LNCaP clone FGC (cell line): Measurements from ENCODE around the gene HCN4.

Source experiments
- DNase-seq: peaks from one replicate; pipeline ENCODE4 v3.0.0-alpha.2; 2011; ENCODE audit warnings: low read depth
- H3K4me3 ChIP-seq: 2 replicates; pipeline ENCODE4 v1.5.1; 2011; ENCODE audit warnings: mild to moderate bottlenecking, low read depth, low read length, control low read depth
- TF ChIP-seq, protein P1 (sequence below): IDR thresholded peaks from 2 replicates; pipeline ENCODE4 v1.5.1; 2012; ENCODE audit warnings: mild to moderate bottlenecking; ENCODE audit not compliant: control insufficient read depth, insufficient read depth; ENCODE audit errors: extremely low read depth

Gene HCN4

DNA sequence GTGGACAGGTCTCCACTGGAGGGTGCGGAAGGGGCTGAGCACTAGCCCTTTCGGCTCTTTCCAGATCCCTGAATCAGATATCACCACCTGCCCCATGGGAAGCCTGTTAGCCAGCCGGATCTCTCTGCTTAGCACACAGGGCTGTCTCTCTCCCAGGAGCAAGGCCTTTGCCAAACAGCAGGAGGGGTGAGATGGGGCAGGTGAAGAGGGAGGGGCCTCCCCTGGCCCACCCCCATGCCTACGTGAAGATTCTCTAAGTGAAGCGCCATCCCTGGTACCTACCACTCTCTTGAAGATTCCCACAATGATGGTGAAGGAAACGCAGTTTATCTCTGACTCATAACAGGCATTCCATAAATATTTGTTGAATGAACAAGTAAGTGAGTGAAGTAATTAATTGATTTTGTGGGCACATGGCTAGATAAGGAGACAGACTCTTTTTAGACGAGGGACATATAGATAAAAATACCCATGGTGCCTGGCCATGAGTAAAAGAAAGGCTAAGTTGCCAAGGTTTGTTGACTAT, 19.6 kb upstream of the HCN4 start:
- DNase-seq: no peak
- H3K4me3 ChIP-seq: no peak overlapping the region

DNA sequence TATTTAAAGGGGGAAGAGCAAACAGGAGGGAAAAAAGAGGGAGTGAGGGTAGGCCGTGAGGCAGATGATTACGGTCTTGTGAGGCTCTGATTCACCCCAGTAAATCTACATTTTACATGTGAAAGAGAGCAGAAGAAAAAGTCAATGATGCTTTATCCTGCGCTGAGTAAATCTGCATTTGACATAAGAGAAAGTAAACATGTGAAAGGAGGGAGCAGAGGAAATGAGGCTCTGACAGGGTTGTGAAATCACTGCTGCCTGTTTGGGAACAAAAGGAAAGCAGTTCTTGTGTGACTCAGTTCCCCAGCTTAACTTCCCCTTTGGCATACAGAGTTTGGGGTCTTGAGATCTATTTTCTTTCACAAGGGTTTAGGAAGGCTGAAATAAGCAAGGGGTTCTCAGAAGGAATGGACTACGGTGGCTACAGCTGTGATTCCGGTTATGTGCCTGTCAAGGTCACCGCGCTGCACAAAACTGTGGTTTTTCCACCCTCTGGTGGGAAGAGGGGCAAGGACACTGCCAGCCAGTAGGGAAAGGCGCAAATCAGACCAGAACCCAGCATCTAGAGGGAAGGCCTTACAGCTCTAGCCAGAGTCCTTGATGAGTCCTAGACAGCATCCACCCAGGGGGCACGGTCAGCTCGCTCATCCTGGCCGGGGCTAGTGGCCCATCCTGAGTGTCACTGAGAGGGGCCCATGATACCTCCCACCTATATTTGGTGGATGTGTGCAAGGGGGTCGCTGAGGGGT, 18.9 kb upstream of the HCN4 start:
- TF ChIP-seq, protein P1, sequence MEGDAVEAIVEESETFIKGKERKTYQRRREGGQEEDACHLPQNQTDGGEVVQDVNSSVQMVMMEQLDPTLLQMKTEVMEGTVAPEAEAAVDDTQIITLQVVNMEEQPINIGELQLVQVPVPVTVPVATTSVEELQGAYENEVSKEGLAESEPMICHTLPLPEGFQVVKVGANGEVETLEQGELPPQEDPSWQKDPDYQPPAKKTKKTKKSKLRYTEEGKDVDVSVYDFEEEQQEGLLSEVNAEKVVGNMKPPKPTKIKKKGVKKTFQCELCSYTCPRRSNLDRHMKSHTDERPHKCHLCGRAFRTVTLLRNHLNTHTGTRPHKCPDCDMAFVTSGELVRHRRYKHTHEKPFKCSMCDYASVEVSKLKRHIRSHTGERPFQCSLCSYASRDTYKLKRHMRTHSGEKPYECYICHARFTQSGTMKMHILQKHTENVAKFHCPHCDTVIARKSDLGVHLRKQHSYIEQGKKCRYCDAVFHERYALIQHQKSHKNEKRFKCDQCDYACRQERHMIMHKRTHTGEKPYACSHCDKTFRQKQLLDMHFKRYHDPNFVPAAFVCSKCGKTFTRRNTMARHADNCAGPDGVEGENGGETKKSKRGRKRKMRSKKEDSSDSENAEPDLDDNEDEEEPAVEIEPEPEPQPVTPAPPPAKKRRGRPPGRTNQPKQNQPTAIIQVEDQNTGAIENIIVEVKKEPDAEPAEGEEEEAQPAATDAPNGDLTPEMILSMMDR: no peak
- H3K4me3 ChIP-seq: no peak overlapping the region
- DNase-seq: no peak

More for the DNA sequence above, 19.6 kb upstream of the HCN4 start:
- TF ChIP-seq, protein P1: no peak

DNA sequence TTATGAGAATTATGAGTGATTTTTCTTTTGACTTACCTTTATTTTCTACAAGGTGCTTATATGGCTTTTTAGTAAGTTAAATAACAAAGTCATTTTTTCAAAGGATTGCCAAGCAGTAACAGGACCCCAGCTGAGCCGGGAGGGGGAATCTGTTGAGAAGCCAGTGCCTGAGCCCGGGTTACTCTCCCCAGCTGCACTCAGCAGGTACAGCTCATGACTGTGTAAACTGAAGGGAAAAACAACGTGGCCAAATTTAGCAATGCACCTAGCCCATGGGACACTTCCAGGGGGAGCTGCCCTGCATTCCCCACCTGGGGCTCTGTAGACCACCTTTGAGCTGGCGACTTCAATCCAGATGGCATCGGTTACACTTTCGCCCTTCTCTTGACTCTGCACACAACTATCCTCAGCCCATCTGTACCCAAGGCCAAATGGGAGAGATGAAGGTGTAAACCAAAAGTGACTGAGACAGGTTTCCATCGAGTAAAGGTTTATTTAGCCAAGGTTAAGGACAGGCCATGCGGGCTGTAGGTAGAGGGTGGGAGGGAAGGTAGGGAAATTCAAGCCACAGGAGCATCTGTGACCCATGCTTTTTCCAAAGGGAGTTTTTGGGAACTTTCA, 18.2 kb upstream of the HCN4 start:
- no peak for DNase-seq
- TF ChIP-seq, protein P1: no peak
- H3K4me3 ChIP-seq: no peak overlapping the region

DNA sequence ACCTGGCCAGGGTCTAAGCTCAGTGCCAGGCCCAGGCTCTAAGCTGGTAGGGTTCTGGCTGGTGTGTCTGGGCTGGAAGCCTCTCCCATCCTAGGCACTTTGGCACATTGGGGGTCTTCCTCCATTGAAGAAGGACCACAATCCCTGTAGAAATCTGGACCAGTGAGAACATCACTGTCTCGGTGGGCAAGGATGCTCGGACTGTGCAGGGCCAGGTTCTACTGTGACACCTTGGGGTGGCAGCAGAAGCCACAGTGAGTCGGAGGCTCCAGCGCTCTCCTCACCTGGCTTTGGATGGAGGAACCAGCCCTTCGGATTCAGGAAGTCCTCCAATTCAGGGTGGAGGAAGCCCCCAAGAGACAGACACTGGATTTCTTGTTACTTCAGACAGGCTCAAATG, 17.5 kb upstream of the HCN4 start:
- no peak overlapping the region for H3K4me3 ChIP-seq
- TF ChIP-seq, protein P1: no peak
- DNase-seq: no peak

DNA sequence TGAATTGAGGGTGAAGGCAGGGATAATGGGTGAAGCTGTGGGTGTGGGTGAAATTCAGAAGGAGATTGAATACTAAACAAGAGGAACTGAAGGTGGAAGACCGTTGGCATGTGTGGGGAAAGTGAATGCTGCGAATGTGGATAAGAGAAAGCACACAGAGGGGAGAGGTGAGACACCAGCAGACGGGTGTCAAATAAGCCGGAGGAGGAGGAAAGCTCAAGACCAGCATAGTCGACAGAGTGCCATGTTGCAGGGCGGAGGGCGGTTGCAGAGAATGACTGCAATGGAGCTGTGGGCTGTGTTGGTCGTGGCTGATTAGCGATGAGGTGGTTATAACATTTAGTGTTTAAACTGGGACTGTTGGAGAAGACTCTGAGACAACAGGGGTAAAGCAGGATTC, 16.4 kb upstream of the HCN4 start:
- TF ChIP-seq, protein P1: no peak
- no peak overlapping the region for H3K4me3 ChIP-seq
- DNase-seq: no peak

DNA sequence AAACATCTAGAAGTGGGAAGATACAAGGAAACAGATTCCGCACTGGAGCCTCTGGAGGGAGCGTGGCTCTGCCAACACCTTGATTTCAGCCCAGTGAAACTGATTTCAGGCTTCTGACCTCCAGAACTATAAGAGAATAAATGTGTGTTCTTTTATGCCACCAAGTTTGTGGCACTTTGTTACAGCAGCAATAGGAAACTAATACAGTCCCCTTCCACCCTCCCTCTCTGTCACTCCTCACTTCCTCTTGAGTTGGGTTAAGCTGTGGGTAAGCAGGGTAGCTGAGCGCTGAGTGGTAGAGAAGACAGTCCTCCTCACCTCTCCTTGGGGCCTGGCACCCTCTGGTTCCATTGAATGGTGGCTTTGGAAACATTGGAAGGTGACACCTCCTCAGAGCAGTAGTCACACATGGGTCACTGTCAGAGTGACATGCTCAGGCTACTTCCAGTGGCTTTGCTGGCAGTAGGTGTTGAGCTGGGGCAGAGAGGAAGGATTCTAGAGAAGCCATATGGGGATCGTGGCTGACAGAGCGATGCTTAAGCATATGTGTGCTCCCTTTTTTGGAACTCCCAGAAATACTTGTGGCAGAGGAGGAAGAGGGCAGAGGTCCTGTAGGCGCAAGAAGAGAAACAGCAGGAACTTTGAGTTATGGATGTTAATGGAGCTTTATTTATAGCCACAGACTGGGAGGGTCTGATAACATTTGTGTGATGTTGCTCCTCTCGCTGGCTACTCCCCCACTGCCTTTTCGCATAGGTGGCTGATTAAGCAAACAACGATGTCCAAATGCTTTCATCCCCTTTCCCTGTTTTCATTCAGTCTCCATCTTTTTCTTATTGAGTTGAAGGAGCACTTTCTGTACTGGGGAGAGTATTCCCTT, 14.8 kb upstream of the HCN4 start:
- TF ChIP-seq, protein P1: no peak
- no peak for DNase-seq
- H3K4me3 ChIP-seq: no peak overlapping the region
